ENCODE measurements around the gene IL1A.

DNA sequence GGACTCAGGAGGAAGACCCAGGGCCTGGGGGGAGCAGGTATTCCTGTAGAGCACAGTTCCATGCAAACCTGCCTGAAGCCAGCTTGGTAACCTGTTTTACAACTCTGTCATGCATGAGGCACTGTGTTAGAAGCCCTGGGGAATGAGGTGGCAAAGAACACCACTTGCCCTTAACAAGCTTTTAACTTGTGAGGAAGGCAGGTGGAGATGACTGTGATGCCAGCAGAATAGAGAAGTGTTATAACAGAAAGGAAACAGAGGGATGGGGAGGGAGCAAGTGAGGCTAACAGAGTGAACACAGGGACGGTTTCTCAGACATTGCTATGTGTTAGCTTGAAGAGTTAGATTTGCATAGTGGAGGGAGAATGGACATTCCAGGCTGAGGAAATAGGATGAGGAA lies 11.5 kb upstream of the IL1A start:
- TF ChIP-seq POLR2A (IDR thresholded peaks at IDR 0.05; ENCODE audit: low read depth, low read length), result no peak
- TF ChIP-seq, protein P1, sequence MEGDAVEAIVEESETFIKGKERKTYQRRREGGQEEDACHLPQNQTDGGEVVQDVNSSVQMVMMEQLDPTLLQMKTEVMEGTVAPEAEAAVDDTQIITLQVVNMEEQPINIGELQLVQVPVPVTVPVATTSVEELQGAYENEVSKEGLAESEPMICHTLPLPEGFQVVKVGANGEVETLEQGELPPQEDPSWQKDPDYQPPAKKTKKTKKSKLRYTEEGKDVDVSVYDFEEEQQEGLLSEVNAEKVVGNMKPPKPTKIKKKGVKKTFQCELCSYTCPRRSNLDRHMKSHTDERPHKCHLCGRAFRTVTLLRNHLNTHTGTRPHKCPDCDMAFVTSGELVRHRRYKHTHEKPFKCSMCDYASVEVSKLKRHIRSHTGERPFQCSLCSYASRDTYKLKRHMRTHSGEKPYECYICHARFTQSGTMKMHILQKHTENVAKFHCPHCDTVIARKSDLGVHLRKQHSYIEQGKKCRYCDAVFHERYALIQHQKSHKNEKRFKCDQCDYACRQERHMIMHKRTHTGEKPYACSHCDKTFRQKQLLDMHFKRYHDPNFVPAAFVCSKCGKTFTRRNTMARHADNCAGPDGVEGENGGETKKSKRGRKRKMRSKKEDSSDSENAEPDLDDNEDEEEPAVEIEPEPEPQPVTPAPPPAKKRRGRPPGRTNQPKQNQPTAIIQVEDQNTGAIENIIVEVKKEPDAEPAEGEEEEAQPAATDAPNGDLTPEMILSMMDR (IDR thresholded peaks at IDR 0.05; ENCODE audit: extremely low read depth in 1 of 2, insufficient read depth in 1 of 2, low read depth in 1 of 2, low read length in 2 of 2), result no peak
- TF ChIP-seq POLR2AphosphoS5 (IDR thresholded peaks at IDR 0.05; ENCODE audit: insufficient read depth, low read depth, low read length), result no peak
- no peak for TF ChIP-seq JUN (IDR thresholded peaks at IDR 0.05; ENCODE audit: borderline replicate concordance, insufficient read depth, insufficient read length, low read depth)

Measured in endothelial cell of umbilical vein (primary cell).